ENCODE data around the gene ITGA1.

Gene ITGA1

DNA sequence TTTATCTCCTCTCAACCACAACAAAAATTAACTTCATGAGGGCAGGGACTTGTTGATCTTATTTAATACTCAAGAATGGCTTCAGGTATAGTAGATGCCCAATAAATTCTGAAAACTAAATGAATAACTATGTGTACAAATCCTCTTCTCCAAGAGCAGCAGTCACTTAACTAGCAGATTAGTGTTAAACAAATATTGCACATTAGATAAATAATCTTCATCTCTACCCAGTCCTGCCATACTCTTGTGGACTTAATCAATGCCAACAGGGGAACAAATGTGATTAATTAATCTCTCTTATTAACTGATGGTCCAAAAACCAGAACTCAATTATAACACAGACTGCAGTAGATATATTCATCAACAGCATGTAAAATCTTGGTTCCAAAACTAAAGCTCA lies 15.0 kb upstream of the ITGA1 start:
- no peak for DNase-seq (ENCODE audit: low read depth)

DNA sequence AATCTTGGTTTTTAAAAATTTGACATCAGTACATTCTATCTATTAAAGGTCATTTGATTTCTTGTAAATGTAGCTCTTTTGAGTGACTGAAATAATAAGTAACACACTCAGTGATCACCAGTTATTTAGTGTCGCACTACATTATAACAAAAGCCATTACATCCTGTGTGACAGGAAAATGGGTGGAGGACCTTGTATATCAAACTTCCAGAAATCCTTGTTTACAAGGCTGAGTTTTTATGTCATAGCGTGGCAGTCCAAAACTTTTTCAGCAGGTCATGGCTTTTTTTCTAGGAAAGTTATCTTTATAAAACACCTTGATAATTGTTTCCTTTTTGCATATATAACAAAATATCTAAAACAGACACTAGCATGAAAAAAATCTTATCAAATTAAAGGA lies 14.4 kb upstream of the ITGA1 start:
- no peak for DNase-seq (ENCODE audit: low read depth)

DNA sequence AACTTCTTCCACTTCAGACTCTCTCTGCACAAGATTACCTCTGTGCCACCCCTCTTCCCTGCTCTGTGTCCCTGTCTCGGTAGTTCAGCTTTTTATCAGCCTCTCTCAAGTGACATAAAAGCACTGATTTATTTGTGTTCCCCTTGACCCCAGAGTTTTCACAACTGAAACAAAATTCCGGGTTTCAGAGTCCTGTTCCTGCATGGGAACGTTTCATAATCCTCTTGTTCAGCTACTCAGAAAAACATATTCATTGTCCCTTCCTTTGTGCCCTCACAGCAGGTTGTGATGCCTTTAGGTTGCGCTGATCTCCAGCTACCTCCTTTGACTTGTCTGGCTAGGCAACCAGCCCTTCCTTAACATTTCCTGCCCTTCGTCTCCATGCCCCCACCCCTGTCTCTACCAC lies 13.7 kb upstream of the ITGA1 start:
- DNase-seq (ENCODE audit: low read depth), result no peak

DNA sequence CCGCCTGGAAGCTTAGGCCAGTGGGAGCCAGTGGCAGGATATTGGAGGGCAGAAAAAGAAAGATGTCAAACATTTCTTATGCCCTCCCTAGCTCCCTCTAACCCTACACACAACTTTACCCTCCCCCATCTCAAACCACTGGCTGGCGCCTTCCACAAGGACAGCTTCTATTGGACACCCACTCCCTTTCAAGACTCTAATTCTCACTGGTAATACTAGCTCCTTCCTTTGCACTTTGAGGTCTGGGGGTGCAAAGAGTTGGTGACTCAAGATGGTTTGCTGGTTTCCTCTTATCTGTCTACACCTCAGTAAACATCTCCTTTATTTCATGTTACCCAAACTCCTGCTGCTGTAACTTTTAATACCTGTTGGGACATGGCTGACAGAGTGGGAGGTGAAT lies 11.6 kb upstream of the ITGA1 start:
- DNase-seq (ENCODE audit: low read depth), result peak; percentile 9

DNA sequence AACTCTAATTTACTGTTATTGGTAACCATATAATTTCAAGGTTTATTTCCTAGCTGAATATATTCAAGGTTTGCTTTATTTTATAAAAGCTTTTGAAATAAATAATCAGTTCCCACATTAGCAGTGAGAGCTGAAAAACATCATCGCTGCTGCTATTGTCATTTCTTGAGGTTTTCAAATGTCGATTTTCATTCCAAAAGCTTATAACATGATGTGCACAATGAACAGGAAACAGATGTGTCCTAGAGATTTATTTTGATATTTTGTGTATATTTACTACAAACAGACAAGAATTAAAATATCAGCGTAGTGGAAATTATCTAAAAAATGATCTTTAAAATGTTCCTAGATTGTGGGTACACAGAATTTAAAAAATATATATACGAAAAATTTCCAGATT lies 10.5 kb upstream of the ITGA1 start:
- DNase-seq (ENCODE audit: low read depth), result no peak

DNA sequence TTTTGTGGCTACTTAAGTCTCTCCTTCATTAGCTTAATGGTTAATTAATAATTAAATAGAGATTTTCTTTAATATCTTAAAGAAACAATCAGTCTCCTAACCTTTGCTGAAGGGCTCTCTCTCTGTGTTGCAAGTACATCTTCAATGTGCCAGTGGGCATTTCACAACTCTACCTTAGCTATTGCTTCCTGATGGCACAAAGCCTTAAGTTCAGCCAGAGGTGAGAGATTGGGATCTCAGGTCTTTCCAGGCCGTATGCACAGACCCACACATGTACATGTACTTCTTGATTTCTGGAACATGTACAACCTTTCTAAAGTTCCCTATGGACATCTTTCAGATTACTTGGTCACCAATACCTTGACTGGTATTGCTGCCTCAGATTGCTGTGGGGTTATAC lies 8.9 kb upstream of the ITGA1 start:
- no peak for DNase-seq (ENCODE audit: low read depth)

DNA sequence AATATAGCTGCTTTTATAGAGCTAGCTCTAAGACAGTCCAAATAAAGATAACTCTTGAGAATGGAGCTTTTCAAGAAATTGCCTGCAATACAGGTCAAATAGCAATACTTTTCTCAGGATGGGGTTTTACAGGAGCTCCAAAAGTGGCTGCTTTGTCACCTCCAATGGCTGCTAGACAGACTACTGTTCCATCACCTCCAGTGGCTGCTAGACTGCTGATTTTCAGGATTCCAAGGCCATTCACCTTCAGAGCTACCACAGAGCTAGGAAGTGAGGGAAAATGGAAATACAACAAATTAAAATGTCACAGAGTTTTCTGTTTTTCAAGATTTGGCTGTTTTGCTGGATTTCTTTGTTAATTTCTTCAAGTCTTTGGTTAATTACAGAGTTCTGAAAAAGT lies 8.5 kb upstream of the ITGA1 start:
- no peak for DNase-seq (ENCODE audit: low read depth)

DNA sequence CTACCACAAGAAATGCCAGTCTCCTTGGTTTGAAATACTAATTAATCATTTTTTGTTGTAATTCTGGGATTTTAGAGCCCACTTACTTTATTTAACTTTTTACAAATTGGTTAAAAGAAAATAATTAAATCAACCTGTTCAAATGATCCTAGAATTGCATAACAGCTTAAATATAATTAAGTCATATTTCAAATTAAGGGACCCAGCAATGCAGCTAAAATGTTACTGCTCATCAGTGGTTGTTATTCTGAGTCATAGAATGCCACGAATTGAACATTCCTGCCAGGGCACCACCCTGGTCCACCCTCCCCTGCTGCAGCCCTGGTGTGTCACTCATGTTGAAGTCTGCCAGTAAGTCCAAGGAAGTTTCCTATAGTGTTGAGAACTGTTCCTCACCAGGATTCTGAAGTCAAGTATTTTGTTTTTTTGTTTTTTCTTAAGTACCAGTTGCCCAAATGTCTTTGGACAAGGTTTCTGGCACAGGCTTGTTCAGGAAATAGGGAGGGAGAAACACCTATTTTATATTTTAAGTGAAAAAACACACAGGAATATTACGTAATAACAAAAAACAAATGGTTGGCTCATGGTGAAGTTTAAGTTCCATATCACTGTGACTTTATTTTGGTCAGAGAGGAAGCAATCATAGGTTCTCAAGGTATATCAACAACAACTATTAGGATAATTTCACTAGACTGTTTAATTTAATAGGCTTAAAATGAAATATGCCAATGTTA lies 4.3 kb upstream of the ITGA1 start:
- no peak for DNase-seq (ENCODE audit: low read depth)

DNA sequence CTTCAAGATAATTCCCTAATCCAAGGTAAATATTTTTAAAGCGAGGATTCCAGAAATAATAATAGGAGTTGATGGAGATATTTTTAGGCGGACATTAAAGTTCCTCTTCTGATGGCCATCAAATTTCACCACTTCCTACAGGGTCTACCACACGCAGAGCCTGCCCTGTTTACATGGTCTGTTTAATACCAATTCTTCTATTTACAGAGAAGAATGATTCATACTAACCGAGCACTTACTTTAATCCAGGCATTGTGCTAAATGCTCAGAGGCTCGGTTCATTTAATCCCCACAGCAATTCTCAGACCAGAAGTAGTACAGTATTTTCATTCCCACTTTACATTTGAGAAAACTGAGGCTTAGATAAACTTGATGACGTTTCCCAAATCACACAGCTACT lies 3.0 kb upstream of the ITGA1 start:
- no peak for DNase-seq (ENCODE audit: low read depth)

DNA sequence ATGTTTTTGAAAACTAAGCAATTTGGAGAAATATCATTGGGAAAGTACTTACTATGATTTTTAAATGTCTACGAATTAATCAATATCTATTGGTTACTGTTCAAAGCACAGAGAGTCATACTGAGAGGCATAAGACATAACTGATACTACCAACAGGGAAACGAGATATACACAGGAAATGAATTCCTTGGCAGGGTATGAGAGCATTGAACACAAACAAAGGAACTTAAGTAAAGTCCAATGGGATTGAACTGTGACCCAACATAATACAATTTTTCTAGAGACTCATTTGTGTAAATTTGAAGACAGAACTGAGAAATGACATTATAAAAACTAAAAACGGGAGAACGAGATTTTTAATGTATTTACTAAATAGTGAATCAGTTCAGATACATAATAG lies 1.3 kb upstream of the ITGA1 start:
- DNase-seq (ENCODE audit: low read depth), result no peak

DNA sequence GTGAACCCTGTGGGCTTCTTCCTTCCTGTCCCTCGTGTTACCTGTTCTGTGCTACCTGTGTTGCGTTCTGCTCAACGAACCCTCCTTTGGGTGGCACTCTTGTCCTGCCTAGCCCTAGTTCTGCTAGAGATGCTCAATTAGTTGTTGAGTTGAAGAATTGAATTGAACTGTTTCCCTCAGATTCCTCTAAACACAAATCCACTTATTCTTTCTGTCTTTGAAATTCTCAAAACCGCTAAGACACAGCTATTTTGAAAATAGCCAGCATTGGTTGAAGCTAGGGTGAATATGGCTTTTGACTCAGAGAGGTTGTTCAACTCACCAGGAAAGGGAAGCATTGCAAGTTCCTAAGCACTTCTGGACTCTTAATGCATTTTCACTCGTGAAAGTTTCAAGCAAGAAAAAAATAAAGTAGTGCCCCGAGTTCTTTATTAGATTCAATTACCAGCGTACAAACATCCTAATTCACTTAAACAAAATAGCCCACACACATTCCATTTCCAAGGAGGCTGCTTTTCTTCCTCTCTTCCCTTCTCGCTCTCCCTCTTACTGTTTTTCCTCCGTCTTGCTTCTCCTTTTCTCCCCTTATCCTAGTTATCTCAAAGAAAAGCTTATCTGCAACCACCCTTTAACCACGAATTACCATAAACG lies 642 bp upstream of the ITGA1 start:
- no peak for DNase-seq (ENCODE audit: low read depth)

DNA sequence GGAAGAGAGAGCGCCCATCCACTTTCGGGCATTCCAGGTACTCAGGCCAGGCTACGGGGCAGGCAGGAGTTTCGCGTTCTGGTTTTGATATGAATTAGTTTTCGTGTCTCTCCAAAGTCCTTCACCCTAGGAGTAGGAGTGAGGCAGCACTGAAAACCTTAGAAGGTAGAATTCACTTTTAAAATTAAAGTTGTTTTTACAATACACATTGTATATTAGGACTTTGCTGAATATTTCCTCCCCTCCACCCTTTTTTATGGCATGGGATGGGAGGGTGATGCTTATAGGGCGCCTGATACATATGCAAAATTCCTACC lies 747 bp downstream of the ITGA1 start:
- DNase-seq (ENCODE audit: low read depth), result no peak

DNA sequence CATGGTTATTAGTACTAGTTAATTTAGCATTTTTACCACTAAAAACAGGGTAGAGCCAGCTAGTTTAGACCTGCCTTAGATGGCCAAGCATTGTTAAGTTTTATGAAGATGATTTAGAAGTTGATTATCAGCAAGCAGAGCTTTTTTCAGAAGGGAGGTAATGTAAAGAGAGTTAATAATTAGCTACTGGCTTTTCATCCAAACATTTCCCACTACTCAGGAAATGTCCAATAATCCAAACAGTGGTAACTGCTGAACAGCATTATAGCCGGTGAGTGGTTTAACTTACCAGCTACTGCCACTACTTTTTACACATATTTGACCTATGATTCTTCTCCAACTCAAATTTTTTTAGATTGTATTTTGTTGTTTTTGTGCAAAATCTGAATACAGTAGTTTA lies 1.7 kb downstream of the ITGA1 start:
- no peak for DNase-seq (ENCODE audit: low read depth)

DNA sequence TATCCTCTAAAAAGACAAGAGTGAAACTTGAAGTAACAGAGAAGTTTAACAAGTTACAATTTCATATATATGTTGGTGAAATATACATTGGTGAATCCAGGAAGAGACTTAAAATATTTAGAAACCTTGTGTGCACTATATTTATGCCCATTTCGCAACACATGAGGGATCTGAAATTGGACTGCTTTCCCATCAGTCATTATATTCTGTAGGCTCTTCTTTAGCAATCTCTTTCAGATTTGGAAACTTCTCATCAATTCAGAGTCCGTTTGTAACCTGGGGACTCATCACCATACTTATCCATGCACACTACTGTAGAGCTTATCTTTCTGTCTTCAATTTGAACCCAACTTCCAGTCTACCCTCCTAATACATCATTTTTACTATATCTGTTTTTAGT lies 2.1 kb downstream of the ITGA1 start:
- no peak for DNase-seq (ENCODE audit: low read depth)

DNA sequence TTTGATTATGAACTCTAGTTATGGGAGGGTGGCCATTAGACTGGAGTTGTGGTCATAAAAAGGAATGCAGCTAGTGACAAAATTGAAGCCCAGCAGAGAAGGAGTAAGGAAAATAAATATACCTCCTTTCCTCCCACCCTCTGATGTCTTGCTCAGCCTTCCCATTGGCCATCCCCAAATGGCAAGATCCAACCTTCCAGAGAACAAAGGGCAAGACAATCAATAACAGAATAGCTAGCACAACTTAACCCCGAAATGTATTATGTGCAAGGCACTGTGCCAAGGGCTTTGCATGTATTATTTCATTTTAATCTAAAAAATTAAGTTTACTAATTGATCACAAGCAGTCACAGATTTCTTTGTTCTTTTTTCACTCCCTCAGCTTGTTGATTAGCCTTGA lies 3.6 kb downstream of the ITGA1 start:
- DNase-seq (ENCODE audit: low read depth), result no peak

DNA sequence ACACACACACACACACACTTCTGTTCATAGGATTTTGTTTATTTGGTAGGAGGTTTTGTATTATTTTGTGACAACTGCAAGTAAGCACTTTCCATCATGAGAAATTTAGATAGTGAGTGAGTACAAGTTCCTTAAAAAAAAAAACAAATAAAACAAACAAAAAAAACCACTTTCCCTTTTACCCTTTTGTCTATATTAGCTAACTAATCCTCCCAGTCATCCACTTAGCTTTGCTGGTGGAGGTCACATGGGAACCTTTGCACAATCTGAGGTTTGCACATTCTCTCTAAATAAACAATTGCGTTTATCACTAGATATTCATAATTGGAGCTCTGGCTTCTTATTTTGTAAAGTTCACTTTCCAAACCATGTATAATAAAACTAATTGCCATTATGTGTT lies 6.8 kb downstream of the ITGA1 start:
- no peak for DNase-seq (ENCODE audit: low read depth)

DNA sequence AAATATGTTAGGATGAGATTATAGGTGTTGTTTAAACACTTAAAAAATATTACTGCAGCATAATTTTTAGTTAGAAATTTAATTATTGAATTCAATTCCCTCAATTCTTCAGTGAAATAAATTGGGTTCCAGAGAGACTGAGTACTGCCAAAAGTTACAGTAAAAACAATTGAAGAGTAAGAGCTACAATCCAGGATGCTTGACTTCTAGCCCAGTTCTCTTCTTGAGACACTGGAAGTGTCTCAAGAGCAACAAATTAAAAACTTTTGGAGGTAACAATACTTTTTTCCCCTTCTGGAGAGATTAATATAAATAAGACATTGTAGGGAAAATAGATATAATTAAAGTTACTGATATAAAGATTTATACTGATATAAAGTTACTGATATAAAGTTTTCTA lies 8.3 kb downstream of the ITGA1 start:
- DNase-seq (ENCODE audit: low read depth), result no peak

DNA sequence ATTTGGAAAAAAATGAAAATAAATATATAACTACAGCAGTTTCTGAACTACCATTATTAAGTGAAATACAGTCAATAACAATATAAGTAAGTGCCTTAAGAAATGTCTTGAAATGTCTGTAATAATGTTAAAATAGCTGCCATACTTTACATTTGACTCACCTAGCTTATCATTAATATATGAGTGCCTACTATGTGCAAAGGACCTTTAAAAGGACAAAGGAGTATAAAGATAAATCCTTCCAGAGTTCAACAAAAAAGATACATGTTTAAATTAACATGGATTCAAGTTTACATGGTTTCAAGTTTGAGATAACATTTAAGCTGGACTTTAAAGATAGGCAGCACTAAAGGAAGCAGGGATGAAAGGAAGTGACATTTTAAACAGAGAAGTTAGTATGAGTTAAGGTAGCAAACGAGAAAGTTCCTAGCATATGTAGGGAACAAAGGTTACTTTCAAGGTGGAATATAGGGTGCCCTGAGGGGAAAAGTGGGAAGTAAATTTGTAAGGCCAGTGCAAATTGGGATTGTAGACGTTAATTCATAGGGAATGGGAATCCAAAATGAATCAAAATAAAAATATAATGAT lies 8.9 kb downstream of the ITGA1 start:
- DNase-seq (ENCODE audit: low read depth), result no peak

DNA sequence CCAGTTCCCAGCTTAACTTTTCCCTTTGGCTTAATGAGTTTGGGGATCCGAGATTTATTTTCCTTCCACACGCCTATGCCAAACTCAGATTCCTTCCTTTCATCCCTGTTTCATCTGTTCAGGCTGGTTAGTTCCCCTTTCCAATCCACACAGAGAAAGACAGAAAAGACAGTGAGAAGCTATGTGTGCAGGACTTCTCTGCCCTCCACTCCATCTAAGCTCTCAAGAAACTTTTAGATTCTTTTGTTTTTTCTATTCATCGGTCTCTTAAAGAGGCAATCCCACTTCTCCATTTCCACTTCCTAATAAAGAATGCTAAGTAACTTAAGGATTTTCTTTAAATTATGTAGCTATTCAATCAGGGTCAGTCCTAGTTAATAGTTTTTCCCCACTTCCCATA lies 11.2 kb downstream of the ITGA1 start:
- no peak for DNase-seq (ENCODE audit: low read depth)

DNA sequence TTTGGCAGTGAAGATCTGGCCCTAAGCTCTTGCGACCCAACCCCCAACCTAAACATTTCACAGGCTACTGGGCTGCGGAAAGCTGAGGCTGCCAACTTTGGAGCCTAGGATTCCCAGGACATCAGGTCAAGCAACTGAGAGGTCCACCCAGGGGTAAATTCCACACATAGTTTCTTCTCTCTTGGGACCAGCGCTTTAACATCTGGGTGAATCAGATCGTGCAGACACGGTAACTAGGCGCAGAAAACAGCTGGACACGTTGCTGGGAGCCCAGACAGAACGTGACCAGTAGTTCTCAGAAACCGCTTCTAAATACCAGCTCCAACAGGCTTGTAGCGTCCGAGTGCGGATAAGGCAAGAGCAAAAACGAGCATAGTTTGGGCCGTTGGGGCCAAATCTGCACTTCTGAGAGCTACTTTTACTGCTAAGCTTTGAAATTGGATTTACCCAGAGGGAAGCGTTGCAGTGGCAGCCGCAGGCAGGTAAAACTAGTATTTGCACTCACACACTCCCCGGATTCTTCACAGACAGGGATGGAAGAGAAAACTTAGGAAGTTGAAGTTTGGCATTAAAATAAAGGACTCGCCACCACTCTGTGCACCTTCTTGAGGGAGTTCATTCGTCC lies 11.8 kb downstream of the ITGA1 start:
- no peak for DNase-seq (ENCODE audit: low read depth)

DNA sequence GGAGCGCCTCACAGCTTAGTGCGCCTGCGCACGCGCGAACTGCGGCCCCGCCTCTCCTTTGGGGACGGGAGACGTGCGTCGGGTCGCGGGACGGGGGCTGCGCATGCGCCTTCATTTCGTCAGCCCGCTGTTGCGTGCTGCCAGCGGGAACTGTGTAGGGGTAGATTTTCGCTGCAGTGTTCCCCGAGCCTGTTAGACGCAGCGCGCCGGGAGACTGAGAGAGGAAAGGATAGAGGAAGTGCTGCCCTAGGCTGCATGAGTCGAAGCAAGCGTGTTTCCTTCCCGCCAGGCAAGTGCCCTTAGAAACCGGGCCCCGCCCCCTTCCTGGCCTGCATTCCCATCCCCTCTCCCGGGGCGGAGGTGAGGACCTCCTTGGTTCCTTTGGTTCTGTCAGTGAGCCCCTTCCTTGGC lies 12.3 kb downstream of the ITGA1 start:
- DNase-seq (ENCODE audit: low read depth), result peak; percentile 96

DNA sequence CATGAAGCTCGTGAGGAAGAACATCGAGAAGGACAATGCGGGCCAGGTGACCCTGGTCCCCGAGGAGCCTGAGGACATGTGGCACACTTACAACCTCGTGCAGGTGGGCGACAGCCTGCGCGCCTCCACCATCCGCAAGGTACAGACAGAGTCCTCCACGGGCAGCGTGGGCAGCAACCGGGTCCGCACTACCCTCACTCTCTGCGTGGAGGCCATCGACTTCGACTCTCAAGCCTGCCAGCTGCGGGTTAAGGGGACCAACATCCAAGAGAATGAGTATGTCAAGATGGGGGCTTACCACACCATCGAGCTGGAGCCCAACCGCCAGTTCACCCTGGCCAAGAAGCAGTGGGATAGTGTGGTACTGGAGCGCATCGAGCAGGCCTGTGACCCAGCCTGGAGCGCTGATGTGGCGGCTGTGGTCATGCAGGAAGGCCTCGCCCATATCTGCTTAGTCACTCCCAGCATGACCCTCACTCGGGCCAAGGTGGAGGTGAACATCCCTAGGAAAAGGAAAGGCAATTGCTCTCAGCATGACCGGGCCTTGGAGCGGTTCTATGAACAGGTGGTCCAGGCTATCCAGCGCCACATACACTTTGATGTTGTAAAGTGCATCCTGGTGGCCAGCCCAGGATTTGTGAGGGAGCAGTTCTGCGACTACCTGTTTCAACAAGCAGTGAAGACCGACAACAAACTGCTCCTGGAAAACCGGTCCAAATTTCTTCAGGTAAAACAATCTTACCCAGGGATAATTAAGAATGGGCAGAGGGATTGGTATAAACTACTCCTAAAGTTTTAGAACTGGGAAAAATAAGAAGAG lies 12.9 kb downstream of the ITGA1 start:
- peak; percentile 26 for DNase-seq (ENCODE audit: low read depth)

DNA sequence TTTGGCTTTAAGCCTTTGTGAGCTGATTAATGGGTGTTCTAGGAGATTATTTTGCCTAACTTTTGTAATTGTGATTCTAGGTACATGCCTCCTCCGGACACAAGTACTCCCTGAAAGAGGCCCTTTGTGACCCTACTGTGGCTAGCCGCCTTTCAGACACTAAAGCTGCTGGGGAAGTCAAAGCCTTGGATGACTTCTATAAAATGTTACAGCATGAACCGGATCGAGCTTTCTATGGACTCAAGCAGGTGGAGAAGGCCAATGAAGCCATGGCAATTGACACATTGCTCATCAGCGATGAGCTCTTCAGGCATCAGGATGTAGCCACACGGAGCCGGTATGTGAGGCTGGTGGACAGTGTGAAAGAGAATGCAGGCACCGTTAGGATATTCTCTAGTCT lies 13.6 kb downstream of the ITGA1 start:
- no peak for DNase-seq (ENCODE audit: low read depth)
